ENCODE measurements around the gene OSM.

Gene OSM

GRCh38 chr22:30297276-30297990 is 30.8 kb upstream of the OSM start:
- no peak for DNase-seq

GRCh38 chr22:30296833-30297232 is 30.2 kb upstream of the OSM start:
- DNase-seq, result no peak

- DNase-seq, result no peak
Measured at GRCh38 chr22:30296324-30296723, 29.7 kb upstream of the OSM start.

DNA sequence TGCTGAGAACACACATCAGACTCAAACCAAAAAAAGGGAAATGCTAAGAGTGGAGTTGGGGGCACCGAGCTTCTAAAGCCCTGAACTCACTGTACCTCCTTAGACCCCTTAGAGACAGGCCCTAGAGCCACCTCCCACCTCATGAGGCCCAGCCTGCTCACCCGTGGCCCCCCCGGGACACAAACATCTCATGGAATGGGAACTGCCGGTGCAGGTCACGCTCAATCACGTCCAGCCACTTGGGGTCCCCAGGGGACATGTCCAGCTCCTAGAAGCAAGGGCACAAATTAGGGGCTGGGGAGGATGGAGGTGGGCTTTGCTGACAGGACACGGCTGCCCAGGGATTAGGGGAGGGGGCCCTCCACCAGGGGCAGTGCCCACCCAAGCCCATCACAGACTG is 28.9 kb upstream of the OSM start:
- DNase-seq, result no peak

DNA sequence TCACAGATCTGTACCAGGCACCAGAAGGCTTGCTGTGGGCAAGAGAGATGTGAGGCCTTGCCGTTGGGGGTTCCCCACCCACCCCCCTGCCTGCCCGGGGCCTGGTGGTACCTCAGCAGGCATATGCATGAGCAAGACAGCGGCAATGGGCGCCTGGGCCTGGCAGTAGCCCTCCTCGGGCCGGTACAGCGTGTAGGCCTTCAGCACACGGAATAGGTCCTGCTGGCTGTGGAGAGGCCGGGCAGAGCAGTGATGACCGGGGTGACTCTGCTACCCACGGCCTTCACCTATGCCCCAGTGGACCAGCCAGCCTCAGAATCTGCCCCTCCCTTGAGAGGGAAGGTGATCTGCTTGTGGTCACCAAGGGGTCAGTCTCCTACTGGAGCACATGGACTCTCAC is 28.2 kb upstream of the OSM start:
- no peak for DNase-seq

DNA sequence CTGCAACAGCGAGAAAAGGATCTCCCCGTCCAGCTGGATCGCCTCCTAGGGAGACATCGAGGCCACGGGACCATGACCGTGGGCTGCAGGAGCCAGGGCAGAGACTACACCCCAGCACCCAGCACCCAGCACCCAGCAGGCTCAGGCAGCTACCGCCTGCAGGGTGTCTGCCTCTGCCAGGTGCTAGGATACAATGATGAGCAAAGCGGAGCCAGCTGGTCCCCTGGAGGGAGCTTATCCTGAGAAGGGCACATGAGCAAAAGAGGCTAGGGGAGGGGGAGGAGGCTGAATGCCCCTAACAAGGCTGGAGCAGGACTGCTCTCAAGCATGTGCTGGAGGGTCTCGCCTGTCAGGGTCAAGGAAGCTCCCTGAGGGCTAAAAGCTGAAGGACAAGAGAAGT is 27.4 kb upstream of the OSM start:
- no peak for DNase-seq

DNA sequence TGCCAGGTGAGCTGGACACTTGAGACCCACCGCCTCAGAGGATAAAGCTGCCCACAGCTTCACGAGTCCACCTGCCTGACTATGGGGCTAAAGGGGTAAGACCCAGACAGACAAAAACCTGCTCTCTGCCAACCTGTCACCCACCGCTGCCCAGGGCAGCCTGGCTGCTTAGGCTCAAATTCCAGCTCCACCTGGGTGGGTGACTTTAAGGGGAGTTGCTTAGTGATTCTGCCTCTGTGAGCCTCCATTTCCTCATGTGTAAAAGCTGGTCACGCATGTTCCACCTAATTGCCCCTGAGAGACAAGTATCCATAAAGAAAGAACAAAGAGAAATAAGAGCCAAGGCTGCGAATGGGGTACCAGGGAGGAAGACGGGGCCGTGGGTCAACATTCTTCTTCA is 26.4 kb upstream of the OSM start:
- no peak for DNase-seq

DNA sequence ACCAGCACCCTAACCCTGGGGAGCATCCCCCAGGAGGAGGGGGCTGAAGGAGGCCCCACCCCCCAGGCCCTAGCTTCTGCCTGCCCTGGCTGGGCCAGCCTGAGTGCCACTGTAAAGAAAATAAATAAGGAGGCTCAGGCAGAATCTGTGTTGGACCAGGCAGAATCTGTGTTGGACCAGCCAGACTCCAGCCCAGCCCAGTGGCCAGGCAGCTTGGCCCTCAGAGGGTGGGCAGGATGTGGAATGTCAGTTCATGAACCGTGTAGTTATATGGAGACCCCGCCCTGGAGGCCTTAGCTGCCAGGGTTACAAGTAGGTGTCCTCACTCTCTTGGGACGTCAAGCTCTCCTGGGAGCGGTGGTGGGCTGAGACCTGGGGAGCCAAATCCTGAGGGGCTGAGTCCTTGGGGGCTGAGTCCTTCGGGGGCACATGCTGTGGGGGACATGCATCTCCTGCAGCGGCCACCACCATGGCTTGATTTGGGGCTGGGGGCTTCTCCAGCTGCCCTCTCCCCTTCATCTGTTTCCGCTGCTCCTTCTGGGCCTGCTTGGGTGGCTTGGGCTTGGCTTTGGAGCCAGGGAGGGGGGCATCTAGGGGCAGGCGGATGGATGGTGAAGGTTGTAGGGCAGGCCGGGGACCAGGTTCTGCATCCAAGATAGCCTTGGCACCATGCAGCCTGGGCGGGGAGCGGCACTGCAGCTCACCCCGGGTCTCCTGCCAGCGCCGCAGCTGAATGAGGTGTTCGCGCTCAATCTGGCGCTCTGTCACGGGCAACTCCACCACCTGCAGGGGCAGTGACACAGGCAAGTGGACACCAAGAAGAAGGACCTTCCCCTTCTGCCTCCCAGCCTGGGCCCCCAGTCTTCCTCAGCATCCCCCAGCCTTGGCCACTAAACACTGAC is 25.7 kb upstream of the OSM start:
- DNase-seq, result no peak

- no peak for DNase-seq
Measured at GRCh38 chr22:30291058-30291892, 24.6 kb upstream of the OSM start.

- peak; percentile 37 for DNase-seq
Measured at GRCh38 chr22:30290342-30291057, 23.8 kb upstream of the OSM start.

DNA sequence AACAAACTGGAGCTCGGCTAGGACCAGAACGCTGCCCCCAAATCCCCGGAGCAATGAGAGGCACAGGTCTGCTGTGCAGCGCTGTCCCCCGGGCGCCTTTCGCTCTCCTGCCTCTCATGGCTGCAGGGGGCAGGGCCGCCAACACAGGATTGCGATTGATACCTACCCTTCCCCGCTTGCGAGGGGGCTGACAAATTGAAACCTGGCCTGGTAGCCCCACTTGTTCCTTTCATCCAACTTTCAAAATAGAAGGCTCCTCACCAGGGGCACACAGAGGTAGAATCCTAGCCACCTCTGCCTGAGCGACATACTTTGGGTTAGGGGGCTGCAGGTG is 23.3 kb upstream of the OSM start:
- no peak for DNase-seq

- peak; percentile 93 for DNase-seq
Measured at GRCh38 chr22:30289141-30289979, 22.7 kb upstream of the OSM start, which contains the start of gene CASTOR1. Gene CASTOR1, minus strand, starts transcription at chr22:30289505. Its CDS starts 8 bp downstream, at chr22:30289497.

DNA sequence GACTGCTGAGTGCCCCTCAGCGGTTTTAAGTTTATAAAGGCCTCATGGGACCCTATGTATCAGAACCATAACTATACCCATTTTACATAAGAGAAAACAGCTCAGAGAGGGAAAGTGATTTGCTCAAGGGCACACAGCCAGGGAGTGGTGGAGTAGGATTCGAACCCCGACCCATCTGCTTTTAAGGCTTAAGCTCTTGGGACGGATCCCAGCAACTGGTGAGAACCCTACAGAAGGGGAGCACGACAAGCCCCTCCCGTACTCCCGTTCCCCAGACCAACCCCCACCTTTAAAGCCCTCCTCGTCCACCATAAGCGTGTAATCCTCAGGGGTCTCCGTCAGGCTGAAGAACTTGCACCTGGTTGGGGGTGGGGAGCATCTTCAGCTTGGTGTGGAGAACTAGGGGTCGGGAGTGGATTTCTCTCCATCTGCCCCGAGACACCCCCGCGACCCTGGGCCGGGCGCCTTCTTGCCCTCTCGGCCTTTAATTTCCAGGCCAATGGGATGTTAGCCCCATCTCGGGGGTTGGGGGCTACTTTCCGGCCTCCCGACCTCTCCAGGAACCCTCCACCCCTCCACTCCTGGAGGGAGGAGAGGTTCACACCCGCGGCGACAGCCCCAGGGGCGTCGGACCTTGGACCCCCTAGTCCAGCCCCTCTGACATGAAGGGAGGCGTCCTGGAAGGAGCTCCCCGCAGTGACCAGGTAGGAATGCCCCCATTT is 21.9 kb upstream of the OSM start:
- DNase-seq, result no peak

GRCh38 chr22:30287648-30288418 is 21.2 kb upstream of the OSM start:
- peak; percentile 77 for DNase-seq

DNA sequence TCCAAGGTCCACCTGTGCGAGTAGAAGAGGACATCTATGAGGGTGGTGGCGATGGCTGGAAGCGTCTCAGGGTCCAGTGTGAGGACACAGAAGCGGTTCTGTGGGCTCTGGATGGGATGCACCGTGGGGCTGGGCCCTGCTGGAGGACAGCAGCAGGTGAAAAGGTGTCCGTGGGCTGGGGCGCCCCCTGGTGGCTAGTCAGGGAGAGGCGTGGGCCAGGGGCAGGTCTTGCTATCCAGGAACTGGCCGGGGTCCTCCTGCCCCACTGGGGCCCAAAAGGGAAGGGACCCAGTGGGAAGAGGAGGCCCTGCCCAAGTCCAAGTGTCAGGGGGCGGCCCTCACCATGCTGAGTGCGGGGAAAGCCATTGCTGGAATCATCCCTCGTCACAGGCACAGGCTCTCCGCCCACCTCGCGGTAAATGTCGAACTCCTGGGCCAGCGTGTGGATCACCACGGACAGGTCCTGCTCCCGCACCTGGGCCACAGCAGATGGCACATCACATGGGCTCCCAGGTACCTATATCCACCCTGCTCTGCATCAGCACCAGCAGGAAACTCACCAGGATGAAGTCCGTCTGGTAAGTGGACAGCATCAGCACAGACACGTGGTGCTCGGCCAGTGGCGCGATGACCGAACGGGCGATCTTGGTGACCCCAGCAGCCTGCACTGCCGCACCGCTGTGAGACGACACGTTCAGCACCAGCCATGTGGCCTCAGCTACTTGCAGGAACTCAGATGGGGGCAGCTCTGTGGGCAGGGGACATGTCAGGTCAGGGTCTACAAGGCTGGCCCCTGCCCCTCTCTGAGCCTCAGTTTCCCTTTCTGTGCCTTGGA is 20.4 kb upstream of the OSM start:
- peak; percentile 73 for DNase-seq

DNA sequence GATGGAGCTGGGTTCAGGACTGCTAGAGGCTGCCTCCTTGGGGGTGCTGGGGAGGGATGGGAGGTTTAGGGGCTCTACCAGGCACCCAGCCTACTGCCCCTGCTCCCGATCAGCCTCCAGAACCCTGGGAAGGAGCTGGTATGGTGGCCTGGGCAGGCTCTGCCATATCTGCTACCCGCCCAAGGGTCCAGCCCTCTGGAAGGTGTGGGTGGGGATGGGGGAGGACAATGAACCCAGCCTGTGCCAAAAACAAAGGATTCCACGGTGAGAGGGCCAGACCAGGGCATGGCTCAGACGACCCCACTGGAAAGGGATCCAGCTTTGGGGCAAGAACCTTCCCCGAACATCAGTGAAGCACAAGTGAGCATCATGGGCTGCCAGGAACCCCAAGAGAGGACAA is 19.7 kb upstream of the OSM start:
- no peak for DNase-seq

DNA sequence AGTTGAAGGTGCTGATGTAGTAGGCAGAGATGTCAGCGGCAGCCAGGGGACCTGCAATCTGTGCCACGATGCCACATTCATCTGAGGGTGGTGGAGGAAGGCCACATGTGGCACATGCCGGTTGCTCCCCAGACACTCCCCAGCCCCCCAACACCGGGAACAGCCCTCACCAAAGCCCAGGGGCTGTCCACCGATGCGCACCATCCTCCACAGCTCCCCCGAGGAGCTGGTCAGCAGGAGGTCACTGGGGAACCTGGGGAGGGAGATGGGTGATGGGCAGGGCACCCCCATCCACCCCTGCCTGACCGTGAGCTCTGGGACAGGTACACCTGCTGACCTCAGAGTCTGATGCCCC is 19.2 kb upstream of the OSM start:
- no peak for DNase-seq

DNA sequence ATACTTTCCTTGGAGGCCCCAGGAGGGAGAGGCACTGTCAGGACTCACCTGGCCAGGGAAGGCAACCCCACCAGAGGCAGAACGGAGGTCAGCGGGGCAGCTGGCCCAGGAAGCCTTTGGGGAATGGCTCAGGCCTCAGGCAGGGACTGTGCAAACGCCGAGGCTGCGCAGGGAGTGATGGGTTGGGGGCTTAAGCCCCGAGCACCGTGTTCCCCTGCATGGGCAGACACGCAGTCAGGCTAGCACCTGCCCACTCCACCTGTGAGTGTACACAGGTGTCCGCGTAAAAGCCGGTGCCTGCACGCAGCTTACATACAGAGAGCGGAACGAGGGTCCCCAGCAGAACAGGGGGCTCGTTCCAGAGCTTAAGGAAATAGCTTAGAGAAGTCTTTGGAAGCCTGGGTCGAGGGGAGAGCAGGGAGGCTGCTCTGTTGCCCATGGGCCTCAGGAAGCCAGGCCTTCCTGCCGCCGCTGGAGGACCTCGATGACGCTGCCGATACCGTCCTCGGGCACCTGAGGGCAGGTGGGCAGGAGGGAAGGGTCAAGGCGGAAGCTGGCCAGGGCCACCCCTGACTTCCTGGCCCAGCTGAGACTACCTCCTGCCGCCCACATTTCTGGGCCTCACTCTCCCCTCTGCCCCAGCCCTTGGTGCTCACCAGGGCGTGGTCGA is 18.7 kb upstream of the OSM start:
- DNase-seq, result no peak

- DNase-seq, result no peak
Measured at GRCh38 chr22:30284666-30285065, 18.0 kb upstream of the OSM start.
